ENCODE data around the gene ABCA12.

- TF ChIP-seq RXRA (IDR thresholded peaks at IDR 0.05; ENCODE audit: insufficient read depth, low read depth, low read length) = no peak
- no peak for TF ChIP-seq TEAD4 (IDR thresholded peaks at IDR 0.05; ENCODE audit: low read depth, low read length)
- TF ChIP-seq CEBPB (IDR thresholded peaks at IDR 0.05; ENCODE audit: low read depth, low read length) = no peak
- no peak for TF ChIP-seq SIN3A (conservative IDR thresholded peaks at IDR 0.05 in 1 of 2, IDR thresholded peaks at IDR 0.05 in 1 of 2; ENCODE audit: low read depth in 1 of 2, low read length in 2 of 2)
- no peak for TF ChIP-seq CTCF (IDR thresholded peaks at IDR 0.05; ENCODE audit: control extremely low read depth in 1 of 3, insufficient read depth in 1 of 3, low read depth in 1 of 3, low read length in 3 of 3)
Observed at GRCh38 chr2:215145611-215146010, 7.2 kb upstream of the ABCA12 start.
